GM12878 (cell line): ENCODE data around the gene KRT10.

Experiments
- CHD2 ChIP-seq: IDR thresholded peaks from 2 replicates; pipeline ENCODE4 v1.6.1; 2011; ENCODE audit warnings: low read depth, low read length, improper control_type of control experiment, borderline replicate concordance
- CTCF ChIP-seq, 3 experiments: IDR thresholded peaks in 2 of 3; conservative IDR thresholded peaks in 1 of 3; 2 replicates each; pipeline ENCODE4 v1.5.1; 2011; ENCODE audit warnings: low read depth in 3 of 3, low read length in 3 of 3, mild to moderate bottlenecking in 3 of 3, control low read depth in 2 of 3, moderate library complexity in 2 of 3, inconsistent platforms in 1 of 3, mixed read lengths in 1 of 3; ENCODE audit not compliant: control insufficient read depth in 2 of 3, insufficient read depth in 1 of 3; ENCODE audit errors: extremely low read depth in 1 of 3
- FOXM1 ChIP-seq: IDR thresholded peaks from 2 replicates; pipeline ENCODE4 v1.6.1; 2012; ENCODE audit warnings: low read depth, mild to moderate bottlenecking, inconsistent platforms, low read length, moderate library complexity
- NFYA ChIP-seq: IDR thresholded peaks from 2 replicates; pipeline ENCODE4 v1.6.1; 2011; ENCODE audit warnings: low read depth, mild to moderate bottlenecking, low read length, improper control_type of control experiment, borderline replicate concordance
- POLR2A ChIP-seq: IDR thresholded peaks from 2 replicates; pipeline ENCODE4 v1.6.1; 2011; ENCODE audit warnings: low read depth, mild to moderate bottlenecking, low read length
- POLR2AphosphoS2 ChIP-seq: IDR thresholded peaks from 2 replicates; pipeline ENCODE4 v1.6.1; 2011; ENCODE audit warnings: low read depth, mild to moderate bottlenecking, low read length, improper control_type of control experiment, moderate library complexity
- POLR2AphosphoS5 ChIP-seq: IDR thresholded peaks from 2 replicates; pipeline ENCODE4 v1.6.1; 2011; ENCODE audit warnings: mild to moderate bottlenecking, low read length, inconsistent platforms
- SUZ12 ChIP-seq: fragments of 200-600 bp; sonication (generic); IDR thresholded peaks from one replicate; pipeline ENCODE4 v1.6.1; 2018; ENCODE audit warnings: antibody characterized with exemption, mild to moderate bottlenecking; ENCODE audit not compliant: unreplicated experiment
- USF2 ChIP-seq: IDR thresholded peaks from 2 replicates; pipeline ENCODE4 v1.6.1; 2011; ENCODE audit warnings: low read depth, low read length, improper control_type of control experiment, borderline replicate concordance
- ZSCAN29 ChIP-seq: fragments of 450-650 bp; IDR thresholded peaks from 2 replicates; pipeline ENCODE4 v1.6.1; 2017; ENCODE audit warnings: mild to moderate bottlenecking, moderate library complexity

GRCh38 chr17:40836020-40836419 lies 13.6 kb upstream of the KRT10 start:
- TF ChIP-seq USF2 (no peak), ZSCAN29 (no peak), SUZ12 (no peak), POLR2AphosphoS5 (no peak), CTCF (IDR thresholded peaks at IDR 0.05 in 2 of 3, conservative IDR thresholded peaks at IDR 0.05 in 1 of 3; ENCODE audit: control insufficient read depth in 2 of 3, extremely low read depth in 1 of 3, insufficient read depth in 1 of 3, low read depth in 3 of 3, low read length in 3 of 3) (no peak), CHD2 (no peak), NFYA (no peak), POLR2A (no peak), FOXM1 (no peak), POLR2AphosphoS2 (no peak)
